Endodermal cell (in vitro differentiated cells): ENCODE results near the gene TAGAP. TPM values are rescaled to one million over a fixed set of nuclear protein-coding genes. Genes with fewer than 3 reads are reported as not detected.

ENCODE experiments used
- DNase-seq: peaks from one replicate; pipeline ENCODE4 v3.0.0-alpha.2; 2017
- H3K27ac ChIP-seq: 2 replicates; pipeline ENCODE4 v1.5.1; 2013; ENCODE audit warnings: mild to moderate bottlenecking, low read depth, low read length, moderate library complexity
- H3K27me3 ChIP-seq: 2 replicates; pipeline ENCODE4 v1.6.1; 2013; ENCODE audit warnings: mild to moderate bottlenecking, low read length, moderate library complexity; ENCODE audit not compliant: insufficient read depth, control insufficient read depth, poor library complexity, severe bottlenecking
- H3K36me3 ChIP-seq: 2 replicates; pipeline ENCODE4 v1.7.0; 2013; ENCODE audit warnings: mild to moderate bottlenecking, low read length, moderate library complexity; ENCODE audit not compliant: control insufficient read depth, insufficient read depth
- H3K4me1 ChIP-seq: one replicate; pipeline ENCODE4 v1.7.0; 2013; ENCODE audit warnings: low read length; ENCODE audit not compliant: control insufficient read depth, insufficient read depth
- H3K4me3 ChIP-seq: 2 replicates; pipeline ENCODE4 v1.5.1; 2013; ENCODE audit warnings: mild to moderate bottlenecking, low read length, moderate library complexity
- H3K9ac ChIP-seq: 2 replicates; pipeline ENCODE4 v1.6.1; 2013; ENCODE audit warnings: mild to moderate bottlenecking, low read length, moderate library complexity; ENCODE audit not compliant: poor library complexity, severe bottlenecking; ENCODE audit errors: extremely low read depth
- H3K9me3 ChIP-seq: 2 replicates; pipeline ENCODE4 v1.6.1; 2013; ENCODE audit warnings: mild to moderate bottlenecking, low read length, moderate library complexity; ENCODE audit not compliant: control insufficient read depth
- H3K27ac Mint-ChIP-seq: 2 replicates; pipeline ENCODE4 v1.8.0; 2020; ENCODE audit warnings: mixed read lengths
- H3K27me3 Mint-ChIP-seq: 2 replicates; pipeline ENCODE4 v1.8.0; 2021; ENCODE audit warnings: mild to moderate bottlenecking, mixed read lengths; ENCODE audit not compliant: insufficient read depth
- H3K36me3 Mint-ChIP-seq: 2 replicates; pipeline ENCODE4 v1.8.0; 2020; ENCODE audit warnings: low read depth, mixed read lengths
- H3K4me1 Mint-ChIP-seq: 2 replicates; pipeline ENCODE4 v1.8.0; 2020; ENCODE audit warnings: mixed read lengths
- H3K4me3 Mint-ChIP-seq: 2 replicates; pipeline ENCODE4 v1.8.0; 2020; ENCODE audit warnings: mild to moderate bottlenecking, moderate library complexity, mixed read lengths
- H3K9me3 Mint-ChIP-seq: 2 replicates; pipeline ENCODE4 v1.8.0; 2020; ENCODE audit warnings: mild to moderate bottlenecking, mixed read lengths
- CTCF ChIP-seq: fragments of 200-600 bp; sonication (generic); conservative IDR thresholded peaks from 2 replicates; pipeline ENCODE4 v1.5.0; 2021; ENCODE audit warnings: antibody characterized with exemption, mild to moderate bottlenecking
- WGBS, 2 experiments: methylation state at CpG; one replicate each; pipeline versions ENCODE4 v1.1.5 to v1.1.7; 2013; ENCODE audit warnings: missing lambda C conversion rate in 2 of 2, mixed read lengths in 1 of 2; ENCODE audit not compliant: insufficient coverage in 1 of 2, insufficient read length in 1 of 2; 5-methylcytosine and 5-hydroxymethylcytosine counted together
- total RNA-seq, 2 donors: library from RNA; stranded (reverse); fragmentation: NEBNext Ultra II Directional in 1 of 2; extraction: Animal tissue kit (Norgen Biotek cat#: 25700) in 1 of 2; gene quantifications; 2 replicates in 1 of 2; 3 replicates in 1 of 2; pipeline ENCODE4 v1.2.1, GENCODE V29; 2021

Gene TAGAP
- total RNA-seq, 2 donors from 2014 or later, result 0.24 TPM; not detected in 1

GRCh38 chr6:159066483-159066882, 21.7 kb upstream of the TAGAP start:
- Histone ChIP-seq H3K4me3 (no peak overlapping the region), H3K36me3 (no peaks in the 10 kb centered on the region), H3K9ac (no peak overlapping the region), H3K9me3 (no peaks in the 10 kb centered on the region), H3K27ac (no peak overlapping the region), H3K4me1 (no peaks in the 10 kb centered on the region), H3K27me3 (peaks cover 49% of the 10 kb centered on the region)
- Mint-ChIP-seq H3K4me1 (peaks cover 12% of the 10 kb centered on the region), H3K27me3 (peaks cover 80% of the 10 kb centered on the region), H3K27ac (no peak overlapping the region), H3K9me3 (no peaks in the 10 kb centered on the region), H3K4me3 (no peak overlapping the region), H3K36me3 (no peaks in the 10 kb centered on the region)
- peak; percentile 20 for DNase-seq
- TF ChIP-seq CTCF, result no peak
- WGBS, 2 experiments, result 89 to 92% methylated on average over 3 of the region's 3 CpGs

GRCh38 chr6:159065759-159066329, 21.1 kb upstream of the TAGAP start:
- peak; percentile 31 for DNase-seq
- Histone ChIP-seq H3K27ac (no peak overlapping the region), H3K9me3 (no peaks in the 10 kb centered on the region), H3K27me3 (peaks cover 49% of the 10 kb centered on the region), H3K36me3 (no peaks in the 10 kb centered on the region), H3K4me1 (no peaks in the 10 kb centered on the region), H3K9ac (no peak overlapping the region), H3K4me3 (no peak overlapping the region)
- 100% methylated on average over 3 of the region's 3 CpGs; no CpG with 5 or more reads in 1 of the 2 experiments for WGBS, 2 experiments
- Mint-ChIP-seq H3K4me3 (no peak overlapping the region), H3K4me1 (peaks cover 12% of the 10 kb centered on the region), H3K27me3 (peaks cover 77% of the 10 kb centered on the region), H3K9me3 (no peaks in the 10 kb centered on the region), H3K36me3 (no peaks in the 10 kb centered on the region), H3K27ac (no peak overlapping the region)
- no peak for TF ChIP-seq CTCF

DNA sequence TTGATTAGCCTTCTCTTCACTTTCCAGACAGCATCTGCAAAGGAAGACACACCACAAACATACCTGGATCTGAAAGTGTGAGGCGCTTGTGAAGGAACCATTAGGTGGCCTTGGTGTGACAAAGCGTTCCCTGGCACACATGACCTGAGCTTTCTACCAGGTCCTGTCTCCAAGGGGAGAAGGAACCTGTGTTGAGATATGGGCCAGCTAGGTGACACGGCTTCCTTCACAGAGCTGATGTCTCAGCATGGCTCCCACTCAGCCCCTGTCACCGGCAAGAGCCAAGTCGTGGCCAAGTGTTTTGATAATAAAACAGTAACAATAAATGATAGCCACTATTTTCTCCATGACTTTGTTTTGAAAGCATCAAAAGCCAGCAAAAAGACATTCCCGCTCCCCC, 20.3 kb upstream of the TAGAP start:
- WGBS, 2 experiments, result 95% methylated on average over 6 of the region's 6 CpGs; no CpG with 5 or more reads in 1 of the 2 experiments
- Histone ChIP-seq H3K36me3 (no peaks in the 10 kb centered on the region), H3K9ac (no peak overlapping the region), H3K9me3 (no peaks in the 10 kb centered on the region), H3K4me1 (no peaks in the 10 kb centered on the region), H3K27ac (no peak overlapping the region), H3K4me3 (no peak overlapping the region), H3K27me3 (peaks cover 49% of the 10 kb centered on the region)
- Mint-ChIP-seq H3K4me1 (peaks cover 12% of the 10 kb centered on the region), H3K9me3 (no peaks in the 10 kb centered on the region), H3K4me3 (no peak overlapping the region), H3K27ac (no peak overlapping the region), H3K36me3 (no peaks in the 10 kb centered on the region), H3K27me3 (peaks cover 72% of the 10 kb centered on the region)
- no peak for TF ChIP-seq CTCF
- peak; percentile 31 for DNase-seq
